Parathyroid adenoma (tissue), 2 donors: ENCODE results near the gene COL4A3.

ENCODE experiments used
- H2AFZ ChIP-seq: fragments of 300-600 bp; sonication (generic); one replicate; pipeline ENCODE4 v1.7.0; 2017; ENCODE audit warnings: antibody characterized with exemption, mild to moderate bottlenecking
- H3K27ac ChIP-seq: fragments of 300-600 bp; sonication (generic); one replicate; pipeline ENCODE4 v1.7.0; 2017
- H3K27me3 ChIP-seq: fragments of 300-600 bp; sonication (generic); one replicate; pipeline ENCODE4 v1.7.0; 2017; ENCODE audit warnings: low read length; ENCODE audit not compliant: control insufficient read depth, insufficient read depth
- H3K36me3 ChIP-seq: fragments of 300-600 bp; sonication (generic); one replicate; pipeline ENCODE4 v1.7.0; 2017; ENCODE audit warnings: low read length; ENCODE audit not compliant: control insufficient read depth, insufficient read depth
- H3K4me1 ChIP-seq: fragments of 300-600 bp; sonication (generic); one replicate; pipeline ENCODE4 v1.7.0; 2017; ENCODE audit warnings: control low read depth
- H3K4me2 ChIP-seq: fragments of 300-600 bp; sonication (generic); one replicate; pipeline ENCODE4 v1.7.0; 2017; ENCODE audit warnings: low read length
- H3K4me3 ChIP-seq: fragments of 300-600 bp; sonication (generic); one replicate; pipeline ENCODE4 v1.7.0; 2017; ENCODE audit warnings: low read depth, low read length
- H3K79me2 ChIP-seq: fragments of 300-600 bp; sonication (generic); one replicate; pipeline ENCODE4 v1.7.0; 2017; ENCODE audit warnings: control low read depth
- H3K9ac ChIP-seq: fragments of 300-600 bp; sonication (generic); one replicate; pipeline ENCODE4 v1.7.0; 2017; ENCODE audit warnings: mild to moderate bottlenecking
- H3K9me3 ChIP-seq: fragments of 300-600 bp; sonication (generic); one replicate; pipeline ENCODE4 v1.7.0; 2017; ENCODE audit warnings: low read length; ENCODE audit not compliant: control insufficient read depth
- TF ChIP-seq, protein P1 (sequence below): fragments of 300-600 bp; sonication (generic); IDR thresholded peaks from one replicate; pipeline ENCODE4 v1.7.0; 2017; ENCODE audit warnings: antibody characterized with exemption, mild to moderate bottlenecking
- donor health status: primary hyperparathyroidism.

Gene COL4A3

DNA sequence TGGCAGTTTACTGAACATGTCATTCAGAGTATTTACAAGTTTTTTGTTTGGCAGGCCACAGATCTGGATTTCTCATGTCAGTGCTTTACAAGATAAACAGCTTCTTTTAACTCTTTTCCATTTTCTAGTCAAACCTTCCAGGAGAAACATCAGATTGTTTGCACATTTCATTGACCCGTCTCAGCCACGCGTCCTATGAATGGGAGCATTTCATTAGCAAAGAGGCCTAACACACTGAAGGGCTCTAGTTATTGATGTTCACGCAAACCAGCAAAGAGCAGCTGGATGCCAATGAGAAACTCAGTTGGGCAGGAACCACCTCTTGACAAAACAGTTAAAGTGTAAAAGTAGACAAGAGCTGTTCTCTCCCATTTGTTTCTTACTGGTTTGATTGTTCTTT lies 131.4 kb downstream of the COL4A3 start:
- H3K9ac ChIP-seq: no peak overlapping the region
- no peak overlapping the region for H2AFZ ChIP-seq
- H3K79me2 ChIP-seq: no peaks in the 10 kb centered on the region
- TF ChIP-seq, protein P1, sequence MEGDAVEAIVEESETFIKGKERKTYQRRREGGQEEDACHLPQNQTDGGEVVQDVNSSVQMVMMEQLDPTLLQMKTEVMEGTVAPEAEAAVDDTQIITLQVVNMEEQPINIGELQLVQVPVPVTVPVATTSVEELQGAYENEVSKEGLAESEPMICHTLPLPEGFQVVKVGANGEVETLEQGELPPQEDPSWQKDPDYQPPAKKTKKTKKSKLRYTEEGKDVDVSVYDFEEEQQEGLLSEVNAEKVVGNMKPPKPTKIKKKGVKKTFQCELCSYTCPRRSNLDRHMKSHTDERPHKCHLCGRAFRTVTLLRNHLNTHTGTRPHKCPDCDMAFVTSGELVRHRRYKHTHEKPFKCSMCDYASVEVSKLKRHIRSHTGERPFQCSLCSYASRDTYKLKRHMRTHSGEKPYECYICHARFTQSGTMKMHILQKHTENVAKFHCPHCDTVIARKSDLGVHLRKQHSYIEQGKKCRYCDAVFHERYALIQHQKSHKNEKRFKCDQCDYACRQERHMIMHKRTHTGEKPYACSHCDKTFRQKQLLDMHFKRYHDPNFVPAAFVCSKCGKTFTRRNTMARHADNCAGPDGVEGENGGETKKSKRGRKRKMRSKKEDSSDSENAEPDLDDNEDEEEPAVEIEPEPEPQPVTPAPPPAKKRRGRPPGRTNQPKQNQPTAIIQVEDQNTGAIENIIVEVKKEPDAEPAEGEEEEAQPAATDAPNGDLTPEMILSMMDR: no peak
- no peaks in the 10 kb centered on the region for H3K4me1 ChIP-seq
- no peak overlapping the region for H3K4me2 ChIP-seq
- H3K4me3 ChIP-seq: no peak overlapping the region
- no peak overlapping the region for H3K27ac ChIP-seq
- H3K36me3 ChIP-seq: no peaks in the 10 kb centered on the region
- H3K9me3 ChIP-seq: no peaks in the 10 kb centered on the region
- H3K27me3 ChIP-seq: no peaks in the 10 kb centered on the region

DNA sequence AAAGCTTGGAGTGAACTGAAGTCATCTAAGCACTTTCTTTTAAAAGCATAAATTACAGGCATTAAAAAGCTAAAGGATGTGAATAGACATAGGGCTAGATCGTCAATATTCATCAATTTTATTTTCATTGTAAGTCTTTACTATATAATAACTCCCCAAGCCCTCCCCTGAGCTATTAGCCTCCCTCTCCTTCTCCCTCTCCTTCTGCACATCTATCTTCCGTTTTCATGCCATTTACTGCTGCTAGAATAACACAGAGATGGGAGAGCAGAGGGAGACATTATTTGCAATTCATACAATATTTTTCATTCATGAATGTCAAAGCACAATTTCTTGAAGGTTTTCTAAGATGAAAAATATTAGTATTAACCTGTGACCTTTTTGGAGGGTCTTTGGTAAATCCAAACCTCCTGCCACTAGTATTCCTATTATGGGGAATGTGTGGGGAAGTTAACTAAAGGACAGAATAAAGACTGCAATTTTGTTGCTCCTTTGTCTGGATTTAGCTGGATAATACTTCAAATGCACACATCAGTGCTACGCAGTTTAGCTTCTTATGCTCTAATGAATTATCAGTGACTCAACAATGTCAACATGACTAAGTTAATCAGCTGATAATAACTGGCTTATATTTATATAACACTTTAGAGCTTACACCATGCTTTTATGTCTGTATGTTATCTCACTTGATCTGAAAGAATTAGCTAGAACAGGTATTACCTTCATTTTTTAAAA lies 132.4 kb downstream of the COL4A3 start:
- Histone ChIP-seq H3K4me3 (no peak overlapping the region), H3K4me2 (no peak overlapping the region), H3K36me3 (no peaks in the 10 kb centered on the region), H3K27me3 (no peaks in the 10 kb centered on the region), H3K27ac (no peak overlapping the region), H2AFZ (no peak overlapping the region), H3K79me2 (no peaks in the 10 kb centered on the region), H3K9ac (no peak overlapping the region), H3K9me3 (no peaks in the 10 kb centered on the region), H3K4me1 (no peaks in the 10 kb centered on the region)
- TF ChIP-seq, protein P1: no peak

DNA sequence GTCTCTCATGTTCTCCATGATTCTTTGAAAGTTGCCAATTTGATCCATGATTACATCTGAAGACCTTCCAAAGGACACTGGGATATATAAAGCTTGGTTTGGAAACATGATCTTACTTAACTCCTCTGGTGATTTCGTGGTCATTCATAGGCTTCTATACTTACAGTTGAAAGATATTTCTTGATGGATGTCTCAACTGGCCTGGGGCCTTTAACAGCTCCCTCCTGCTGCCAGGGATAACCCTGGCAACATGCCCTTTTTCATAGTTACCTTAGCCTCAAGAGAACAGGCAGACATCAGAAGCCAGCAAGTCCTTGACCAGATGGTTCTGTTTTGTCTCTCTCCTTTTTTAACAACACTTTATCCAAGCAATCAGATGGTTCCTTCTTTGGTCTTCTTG lies 137.1 kb downstream of the COL4A3 start:
- Histone ChIP-seq H3K27ac (no peak overlapping the region), H3K4me3 (no peak overlapping the region), H2AFZ (no peak overlapping the region), H3K27me3 (no peaks in the 10 kb centered on the region), H3K79me2 (no peaks in the 10 kb centered on the region), H3K9me3 (no peaks in the 10 kb centered on the region), H3K4me2 (no peak overlapping the region), H3K4me1 (no peaks in the 10 kb centered on the region), H3K9ac (no peak overlapping the region), H3K36me3 (no peaks in the 10 kb centered on the region)
- TF ChIP-seq, protein P1: no peak

DNA sequence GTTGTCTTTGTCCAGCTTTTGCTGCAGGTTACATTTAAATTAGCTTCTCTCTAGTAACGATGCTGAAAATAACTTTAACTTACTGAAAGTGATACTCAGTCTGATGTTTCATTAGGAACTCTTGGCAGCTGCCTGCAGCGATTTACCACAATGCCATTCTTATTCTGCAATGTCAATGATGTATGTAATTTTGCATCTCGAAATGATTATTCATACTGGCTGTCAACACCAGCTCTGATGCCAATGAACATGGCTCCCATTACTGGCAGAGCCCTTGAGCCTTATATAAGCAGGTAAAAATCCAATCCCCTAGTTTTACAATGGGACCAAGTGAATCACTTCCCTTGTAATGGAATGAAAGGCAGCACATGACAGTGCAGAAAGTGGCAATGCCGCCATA lies 144.4 kb downstream of the COL4A3 start:
- no peak overlapping the region for H3K9ac ChIP-seq
- no peak overlapping the region for H2AFZ ChIP-seq
- TF ChIP-seq, protein P1: no peak
- no peak overlapping the region for H3K4me3 ChIP-seq
- H3K36me3 ChIP-seq: no peaks in the 10 kb centered on the region
- H3K79me2 ChIP-seq: no peaks in the 10 kb centered on the region
- no peaks in the 10 kb centered on the region for H3K27me3 ChIP-seq
- H3K4me1 ChIP-seq: no peaks in the 10 kb centered on the region
- no peak overlapping the region for H3K27ac ChIP-seq
- H3K9me3 ChIP-seq: no peaks in the 10 kb centered on the region
- no peak overlapping the region for H3K4me2 ChIP-seq

DNA sequence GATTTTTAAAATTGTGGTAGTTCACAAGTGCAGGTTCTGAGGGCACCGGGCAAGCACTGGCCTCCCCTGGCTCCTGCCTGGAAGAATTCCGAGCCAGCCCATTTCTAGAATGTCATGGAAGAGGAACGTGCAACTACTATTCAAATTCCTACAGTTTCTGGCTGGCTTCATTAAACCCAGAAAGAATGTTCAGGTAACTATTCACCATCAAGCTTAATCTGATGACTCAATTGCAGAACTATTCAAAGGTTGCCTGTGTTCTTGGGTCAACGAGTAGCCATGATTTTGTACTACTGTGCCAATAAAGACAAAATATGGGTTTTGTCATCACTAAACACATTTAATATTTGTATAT lies 146.3 kb downstream of the COL4A3 start:
- Histone ChIP-seq H3K4me3 (no peak overlapping the region), H3K4me2 (no peak overlapping the region), H3K9ac (no peak overlapping the region), H3K4me1 (no peaks in the 10 kb centered on the region), H3K27ac (no peak overlapping the region), H2AFZ (no peak overlapping the region), H3K36me3 (no peaks in the 10 kb centered on the region), H3K27me3 (no peaks in the 10 kb centered on the region), H3K9me3 (no peaks in the 10 kb centered on the region), H3K79me2 (no peaks in the 10 kb centered on the region)
- TF ChIP-seq, protein P1: no peak
